Omental fat pad (tissue), 4 donors: ENCODE measurements around the gene ASB13. TPM values are rescaled to one million over a fixed set of nuclear protein-coding genes. Genes with fewer than 3 reads are reported as not detected.
A peak's percentile ranks its signal among the peaks of the same experiment; 100 is the strongest.

Experiments
- ATAC-seq: fragments of 150-250 bp; one replicate; pipeline ENCODE4 v1.9.1; 2016; ENCODE audit warnings: mild to moderate bottlenecking, moderate library complexity; ENCODE audit not compliant: low FRiP score
- DNase-seq: peaks from one replicate; pipeline ENCODE4 v3.0.0-alpha.2; 2019; ENCODE audit warnings: low spot score
- CTCF ChIP-seq, 3 donors: fragments of 450-650 bp; IDR thresholded peaks; one replicate each; pipeline ENCODE4 v1.5.1; 2016 to 2017; ENCODE audit warnings: antibody characterized with exemption in 3 of 3, mild to moderate bottlenecking in 3 of 3, moderate library complexity in 2 of 3
- total RNA-seq, 4 donors: library from RNA; depleted of rRNA; stranded (reverse); fragments of >200 nt; gene quantifications; one replicate each; pipeline ENCODE4 v1.1.0, GENCODE V29; 2016

Gene ASB13
- total RNA-seq, 4 donors from 2014 or later = 15.0 to 46.5 (median 16.9) TPM

GRCh38 chr10:5662708-5663579 is 3.5 kb downstream of the ASB13 start:
- ATAC-seq (no peak), DNase-seq (no peak)
- no peak for TF ChIP-seq CTCF (IDR thresholded peaks at IDR 0.05)

DNA sequence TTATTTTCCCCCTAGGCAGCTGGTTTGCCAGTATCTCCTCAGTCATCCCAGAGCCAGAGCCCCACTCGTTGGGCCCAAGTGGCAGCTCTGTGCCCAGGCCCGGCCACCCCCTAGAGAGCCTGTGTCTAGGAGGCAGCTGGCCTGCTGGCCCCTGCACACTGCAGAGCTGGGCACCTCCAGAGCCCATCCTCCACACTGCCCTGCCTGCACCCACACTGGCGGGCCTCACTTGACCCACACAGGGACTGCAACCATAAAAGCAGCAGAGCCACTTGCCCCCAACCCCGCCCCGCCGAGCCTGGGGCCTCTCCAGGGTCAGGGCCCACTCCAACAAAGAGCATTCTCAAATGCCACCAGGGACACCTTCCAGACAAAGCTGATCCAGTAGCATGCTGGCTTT is 5.4 kb downstream of the ASB13 start:
- no peak for ATAC-seq
- TF ChIP-seq CTCF (IDR thresholded peaks at IDR 0.05) = no peak
- no peak for DNase-seq

GRCh38 chr10:5659702-5660528 is 6.5 kb downstream of the ASB13 start:
- DNase-seq (no peak), ATAC-seq (peak; percentile 65)
- no peak for TF ChIP-seq CTCF (IDR thresholded peaks at IDR 0.05)

DNA sequence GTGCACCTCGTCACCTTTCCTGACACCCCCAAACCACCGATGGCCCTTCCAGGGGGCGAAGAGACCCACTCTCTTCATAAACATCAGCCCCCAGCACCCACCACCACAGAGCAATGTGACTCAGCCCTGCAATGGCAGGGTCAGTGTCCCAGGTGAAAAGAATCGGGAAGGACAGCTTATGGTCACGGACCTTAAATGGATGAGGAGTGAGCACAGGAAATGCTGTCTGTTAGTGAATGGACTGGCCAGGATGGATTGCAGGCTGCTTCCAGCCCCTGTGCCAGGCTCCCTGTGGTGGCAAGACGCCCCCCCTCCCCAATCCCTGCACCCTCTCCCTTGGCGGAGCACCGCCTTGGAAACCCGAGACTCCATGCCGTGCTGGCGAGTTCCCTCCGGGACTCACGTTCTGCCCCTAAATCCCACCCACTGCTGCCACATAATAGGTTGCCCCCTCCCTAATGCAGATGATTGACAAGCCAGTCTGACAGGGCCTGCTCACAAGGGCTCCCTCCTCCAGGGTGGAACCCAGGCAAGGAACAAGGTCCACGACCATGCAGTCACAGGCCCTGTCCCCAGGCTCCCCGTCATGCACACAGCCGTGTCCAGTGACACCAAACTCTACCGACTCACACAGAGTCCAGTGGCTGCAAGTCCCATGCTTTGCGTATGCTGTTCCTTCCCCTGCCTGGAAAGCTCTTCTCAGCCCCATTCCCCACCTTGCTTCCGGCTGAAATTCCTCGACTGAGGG is 7.3 kb downstream of the ASB13 start:
- DNase-seq = no peak
- no peak for TF ChIP-seq CTCF (IDR thresholded peaks at IDR 0.05)
- no peak for ATAC-seq

DNA sequence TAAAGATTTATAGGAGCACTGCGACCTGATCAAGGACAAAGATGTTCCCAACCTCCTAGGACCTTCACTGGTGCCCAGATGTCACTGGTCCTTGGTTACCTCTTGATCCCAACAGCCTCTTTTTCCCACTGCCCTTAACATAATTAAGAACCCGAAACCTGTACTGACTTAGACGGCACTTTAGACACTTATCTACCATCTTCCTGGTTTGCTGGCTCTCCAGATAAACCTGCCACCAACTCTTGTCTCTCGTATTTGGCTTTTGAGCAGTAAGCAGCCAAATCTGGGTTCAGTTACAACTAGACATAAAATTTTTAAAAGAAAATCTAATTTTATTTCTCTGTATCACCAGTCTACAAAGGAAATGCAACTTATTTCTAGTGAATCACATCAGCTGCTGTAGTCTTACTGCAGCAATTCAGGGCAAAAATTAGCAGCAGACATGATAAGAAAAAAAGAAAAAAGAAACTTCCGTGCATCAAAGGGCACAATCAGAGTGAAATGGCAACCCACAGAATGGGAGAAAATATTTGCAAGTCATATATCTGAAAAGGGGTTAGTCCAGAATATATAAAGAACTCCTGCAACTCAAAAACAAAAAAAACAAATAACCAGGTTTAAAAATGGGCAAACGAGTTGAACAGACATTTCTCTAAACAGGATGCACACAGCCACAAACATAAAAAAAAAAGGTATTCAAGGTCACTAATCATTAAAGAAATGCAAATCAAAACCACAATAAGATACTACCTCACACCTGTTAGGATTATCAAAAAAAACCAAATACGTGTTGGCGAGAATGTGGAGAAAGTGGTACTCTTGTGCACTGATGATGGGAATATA is 9.4 kb downstream of the ASB13 start:
- TF ChIP-seq CTCF (IDR thresholded peaks at IDR 0.05) = no peak
- no peak for DNase-seq
- no peak for ATAC-seq

- DNase-seq (no peak), ATAC-seq (no peak)
- TF ChIP-seq CTCF (IDR thresholded peaks at IDR 0.05) = no peak
Measured at GRCh38 chr10:5655121-5655520, 11.3 kb downstream of the ASB13 start.
